Measurements from ENCODE around the gene PANK4.

Gene PANK4

GRCh38 chr1:2494323-2494693 is 32.1 kb downstream of the PANK4 start:
- no peak for DNase-seq

- DNase-seq, result no peak
Measured at GRCh38 chr1:2493691-2494322, 32.6 kb downstream of the PANK4 start.

DNA sequence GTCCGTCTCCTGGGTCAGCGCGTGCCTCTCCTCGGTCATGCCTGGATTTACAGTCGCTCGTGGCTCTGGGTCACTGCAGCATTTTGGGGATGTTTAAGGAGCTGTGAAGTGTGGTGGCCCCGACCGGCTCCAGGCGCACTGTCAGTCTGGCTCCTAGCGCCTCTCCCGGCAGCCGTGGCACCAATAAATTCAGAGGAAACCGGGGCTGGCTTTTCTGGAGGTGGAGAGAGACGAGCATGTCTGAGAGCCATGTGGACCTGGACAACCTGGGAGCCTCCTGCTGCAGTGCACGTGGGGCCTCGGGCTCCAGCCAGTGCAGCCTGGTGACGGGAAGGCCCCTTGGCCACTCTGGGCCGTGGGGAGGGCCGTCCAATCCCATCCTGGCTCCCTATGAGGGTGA is 33.2 kb downstream of the PANK4 start:
- no peak for DNase-seq

GRCh38 chr1:2492091-2492490 is 34.3 kb downstream of the PANK4 start:
- DNase-seq, result no peak

DNA sequence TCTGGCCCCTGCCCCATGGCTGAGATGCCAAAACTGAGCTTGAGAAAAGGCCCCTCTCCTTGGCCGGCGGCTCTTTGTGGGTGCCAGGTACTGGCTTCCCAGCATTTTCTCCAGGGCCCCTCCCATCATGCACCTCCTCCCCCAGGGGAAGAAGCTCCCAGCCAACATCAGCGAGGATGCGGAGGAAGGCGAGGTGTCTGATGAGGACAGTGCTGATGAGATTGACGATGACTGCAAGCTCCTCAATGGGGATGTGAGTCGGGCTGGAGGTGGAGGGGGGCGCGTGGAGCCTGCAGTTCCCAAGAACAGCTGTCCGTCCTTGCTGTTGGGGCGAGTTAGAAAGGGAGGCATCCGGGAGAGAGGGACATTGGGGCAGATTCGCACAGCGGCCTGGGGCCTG is 36.8 kb downstream of the PANK4 start:
- DNase-seq, result no peak

DNA sequence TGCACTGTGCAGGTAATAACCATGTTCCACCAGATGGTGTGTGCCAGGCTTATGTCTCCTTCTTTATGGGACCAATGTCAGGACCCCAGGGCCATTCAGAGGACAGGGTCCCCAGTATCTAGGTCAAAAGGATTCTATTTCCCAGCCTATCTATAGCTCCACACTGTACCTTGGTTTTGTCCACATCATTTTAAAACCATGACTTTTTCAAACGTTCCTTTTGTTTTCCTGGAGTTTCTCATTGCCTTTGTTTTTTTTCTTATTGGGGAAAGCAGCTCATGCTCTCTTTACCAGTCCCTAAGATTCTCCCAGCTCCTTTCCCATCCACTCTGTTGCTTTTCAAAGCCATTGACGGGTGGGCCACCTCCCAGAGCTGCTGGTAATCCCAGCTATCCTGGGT is 37.7 kb downstream of the PANK4 start:
- DNase-seq, result no peak

DNA sequence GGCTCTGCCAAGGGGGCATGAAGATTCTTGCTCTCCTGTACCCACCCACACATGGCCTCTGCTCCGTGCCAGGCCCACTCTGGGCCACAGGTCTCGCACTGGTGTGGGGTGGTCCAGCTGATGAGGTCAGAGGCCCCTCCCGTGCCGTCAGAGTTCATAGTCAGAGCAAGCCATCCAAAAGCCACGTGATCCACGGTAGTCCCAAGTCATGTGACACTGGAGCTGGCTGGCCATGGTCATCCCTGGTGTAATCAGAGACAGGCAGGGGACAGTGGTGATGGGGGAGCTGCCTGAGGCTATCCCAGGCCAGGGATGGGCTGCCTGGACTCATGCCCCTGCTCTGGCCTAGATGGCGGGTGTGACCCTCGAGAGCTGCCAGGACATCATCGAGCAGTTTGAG is 39.8 kb downstream of the PANK4 start:
- DNase-seq, result no peak

GRCh38 chr1:2486041-2486440 is 40.4 kb downstream of the PANK4 start:
- DNase-seq, result no peak

DNA sequence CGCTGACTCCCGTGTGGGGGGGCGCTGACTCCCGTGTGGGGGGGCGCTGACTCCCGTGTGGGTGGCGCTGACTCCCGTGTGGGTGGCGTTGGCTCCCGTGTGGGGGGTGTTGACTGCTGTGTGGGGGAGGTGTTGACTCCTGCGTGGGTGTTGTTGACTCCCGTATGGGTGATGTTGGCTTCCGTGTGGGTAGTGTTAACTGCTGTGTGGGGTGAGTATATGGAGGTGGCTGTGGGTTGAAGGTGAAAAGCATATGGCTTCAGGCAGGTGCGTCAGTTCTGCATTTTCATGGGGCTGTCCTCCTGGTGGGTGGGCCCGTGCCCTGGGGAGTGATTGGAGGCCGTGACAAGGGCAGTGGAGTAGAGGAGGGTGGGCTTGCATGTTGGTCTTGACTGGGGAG is 42.4 kb downstream of the PANK4 start:
- no peak for DNase-seq

DNA sequence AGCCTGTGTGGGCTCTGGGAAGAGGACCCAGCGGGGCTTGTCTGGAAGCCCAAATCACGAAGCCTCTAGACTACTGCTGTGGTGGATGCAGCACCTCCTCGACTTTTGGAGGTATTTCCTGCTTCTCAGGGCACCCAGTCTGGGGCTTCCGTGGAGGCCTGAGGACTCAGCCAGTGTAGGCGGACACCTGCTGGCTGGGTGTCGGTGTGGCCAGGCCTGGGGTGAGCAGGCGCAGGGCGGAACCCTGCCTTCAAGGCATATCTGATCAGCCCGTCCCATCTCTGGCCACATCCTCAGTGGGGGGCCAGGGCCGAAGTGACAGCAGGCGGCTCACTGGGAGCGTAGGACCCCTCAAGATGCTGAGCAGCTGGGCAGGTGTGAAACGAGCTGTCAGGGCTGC is 43.4 kb downstream of the PANK4 start:
- no peak for DNase-seq

DNA sequence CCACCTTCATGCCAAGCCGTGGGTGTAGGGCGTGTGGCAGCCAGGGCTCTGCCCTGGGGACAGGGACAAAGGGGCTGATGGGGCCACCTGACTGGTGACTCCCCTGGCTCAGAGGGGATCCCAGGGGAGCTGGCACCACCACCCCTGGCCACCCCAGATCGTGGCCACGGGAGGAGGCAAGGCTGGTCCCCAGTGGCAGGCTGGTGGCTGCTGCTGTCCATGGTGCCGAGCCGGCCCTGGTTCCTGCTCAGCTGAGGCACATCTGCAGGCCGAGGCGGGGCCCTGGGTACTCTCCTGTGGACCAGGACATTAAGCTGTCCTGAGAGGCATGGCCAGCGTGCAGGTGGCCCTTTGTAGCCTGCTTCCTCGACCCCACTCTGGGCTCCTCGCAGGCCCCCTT is 43.8 kb downstream of the PANK4 start:
- no peak for DNase-seq

DNA sequence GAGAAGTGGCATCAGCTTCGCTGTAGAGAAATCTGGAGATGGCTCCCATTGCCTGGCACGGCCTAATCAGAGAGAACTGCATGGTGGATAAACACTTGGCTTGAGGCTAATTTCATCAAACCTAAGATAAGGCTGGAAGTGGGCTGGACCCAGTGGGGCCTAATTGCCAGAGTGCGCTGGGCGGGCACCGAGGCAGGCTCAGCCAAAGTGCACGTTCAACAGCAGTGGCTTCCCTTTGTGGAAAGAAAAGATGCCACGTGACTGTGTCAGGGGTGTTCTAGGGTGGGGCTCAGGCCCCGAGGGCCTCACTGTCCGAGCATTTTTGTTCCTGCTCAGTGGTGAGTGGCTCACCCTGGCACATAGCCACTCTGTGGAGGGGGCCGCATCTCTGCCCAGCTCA is 44.5 kb downstream of the PANK4 start:
- no peak for DNase-seq

- no peak for DNase-seq
Measured at GRCh38 chr1:2480986-2481364, 45.4 kb downstream of the PANK4 start.

DNA sequence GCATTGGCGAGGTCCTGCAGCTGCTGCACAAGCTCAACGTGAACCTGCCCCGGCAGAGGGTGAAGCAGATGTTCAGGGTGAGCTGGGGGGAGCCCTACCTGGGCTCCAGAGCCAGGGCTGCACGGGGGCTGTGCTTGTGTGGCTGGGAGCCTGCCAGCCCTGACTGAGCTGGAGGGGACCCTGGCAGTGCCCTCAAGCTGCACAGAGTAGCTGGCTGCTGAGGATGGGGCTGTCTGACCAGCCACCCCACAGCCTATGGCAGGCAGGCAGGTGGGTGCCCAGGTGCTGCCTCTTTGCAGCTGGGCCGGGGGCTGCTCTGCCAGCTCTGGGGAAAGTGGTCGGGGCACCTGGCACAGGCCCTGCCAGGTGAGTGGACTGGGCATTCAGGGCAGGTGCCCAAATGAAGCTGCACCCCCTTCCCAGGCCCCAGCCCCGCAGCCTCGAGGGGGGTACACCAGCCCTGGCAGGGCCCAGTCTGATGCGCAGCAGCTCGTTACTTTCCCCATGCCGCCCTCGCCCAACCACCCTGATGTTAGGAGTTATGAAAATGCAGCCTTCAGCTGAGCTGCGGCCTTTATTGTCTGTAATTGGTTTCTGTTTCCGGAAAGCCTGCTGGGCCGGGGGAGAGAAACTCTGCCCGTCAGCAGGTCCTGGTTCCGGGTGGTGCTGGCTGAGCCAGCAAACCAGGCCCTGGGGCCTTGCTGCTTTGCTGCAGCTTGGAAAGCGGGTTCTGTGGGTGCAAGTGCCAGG is 46.0 kb downstream of the PANK4 start:
- no peak for DNase-seq

DNA sequence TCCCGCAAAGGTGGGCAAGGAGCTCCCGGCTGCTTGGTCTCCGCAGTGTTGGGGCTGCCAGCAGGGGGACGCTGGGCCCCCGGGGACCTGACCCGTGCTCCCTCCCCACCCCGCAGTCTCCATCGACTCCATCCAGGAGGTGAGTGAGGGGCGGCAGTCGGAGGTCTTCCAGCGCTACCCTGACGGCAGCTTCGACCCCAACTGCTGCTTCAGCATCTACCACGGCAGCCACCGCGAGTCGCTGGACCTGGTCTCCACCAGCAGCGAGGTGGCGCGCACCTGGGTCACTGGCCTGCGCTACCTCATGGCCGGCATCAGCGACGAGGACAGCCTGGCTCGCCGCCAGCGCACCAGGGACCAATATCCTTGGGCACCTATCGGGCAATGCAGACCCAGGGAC is 46.8 kb downstream of the PANK4 start:
- no peak for DNase-seq

- no peak for DNase-seq
Measured at GRCh38 chr1:2479186-2479585, 47.2 kb downstream of the PANK4 start.

- no peak for DNase-seq
Measured at GRCh38 chr1:2477791-2478499, 48.5 kb downstream of the PANK4 start.

- no peak for DNase-seq
Measured at GRCh38 chr1:2477309-2477708, 49.1 kb downstream of the PANK4 start.

DNA sequence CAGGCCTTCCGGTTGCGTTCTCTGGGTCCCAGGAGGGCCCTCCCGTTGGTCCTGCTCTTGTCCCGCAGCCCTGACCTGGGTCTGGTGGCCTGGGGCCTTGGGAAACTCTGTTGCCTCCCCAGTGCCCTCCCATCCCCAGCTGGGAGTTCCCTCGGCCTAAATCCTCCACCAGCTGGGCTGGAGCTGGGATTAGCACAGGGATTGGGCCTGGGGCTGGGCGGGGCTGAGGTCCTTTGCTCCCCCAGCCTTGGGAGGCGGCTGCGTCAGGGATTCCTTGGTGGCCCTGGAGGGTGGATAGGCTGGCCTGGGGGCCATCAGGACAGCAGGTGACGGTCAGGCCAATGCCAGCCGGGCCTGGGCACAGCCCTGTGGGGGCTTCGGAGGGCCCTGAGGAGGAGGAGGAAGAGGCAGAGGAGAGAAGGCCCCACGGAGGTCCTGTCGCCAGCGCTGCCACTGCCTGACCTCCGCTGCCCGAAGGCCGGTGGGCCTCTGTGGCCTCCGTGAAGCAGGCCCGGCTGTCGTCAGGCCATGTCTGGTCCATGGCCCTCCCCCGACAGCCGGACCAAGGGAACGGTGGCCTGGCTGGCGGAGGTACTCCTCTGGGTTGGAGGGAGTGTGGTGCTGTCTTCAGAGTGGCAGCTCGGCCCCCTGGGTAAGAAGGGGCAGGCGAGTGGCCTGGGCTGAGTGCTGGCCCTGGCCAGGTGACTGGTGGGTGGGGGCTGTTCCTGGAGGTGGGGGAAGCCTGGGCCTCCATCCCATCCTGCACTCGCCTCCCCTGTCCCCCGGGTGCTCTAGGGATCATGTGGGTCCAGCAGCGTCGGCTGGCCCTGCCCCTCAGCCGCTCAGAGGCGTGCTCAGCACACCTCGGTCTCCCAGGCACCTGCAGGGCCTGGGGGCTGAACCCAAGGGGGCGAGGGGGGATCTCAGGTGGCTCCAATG is 50.1 kb downstream of the PANK4 start, which contains the start of gene PLCH2:
Gene PLCH2 (plus strand): TSS at position 229 of the 939 bp plus-strand sequence. CDS start 300 bp downstream, at position 529.
- no peak for DNase-seq

DNA sequence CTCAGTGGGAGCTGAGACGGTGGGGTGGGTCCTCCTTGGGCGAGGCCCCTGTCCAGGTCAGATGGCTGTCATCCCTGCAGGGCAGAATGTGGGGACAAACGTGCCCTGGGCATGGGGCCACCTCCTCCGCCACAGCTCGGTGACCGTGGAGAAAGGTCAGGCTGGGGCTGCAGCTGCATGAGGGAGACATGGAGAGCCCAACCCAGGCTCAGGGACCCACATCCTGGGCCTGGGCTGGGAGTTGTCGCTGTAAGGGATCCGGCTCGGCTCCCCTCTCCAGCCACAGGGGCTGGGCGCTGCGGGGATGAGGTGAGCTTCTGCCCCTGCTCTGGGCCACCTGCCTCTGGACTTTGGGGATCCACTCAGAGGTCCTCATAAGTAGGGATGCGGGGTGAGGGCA is 50.8 kb downstream of the PANK4 start:
- DNase-seq, result no peak

DNA sequence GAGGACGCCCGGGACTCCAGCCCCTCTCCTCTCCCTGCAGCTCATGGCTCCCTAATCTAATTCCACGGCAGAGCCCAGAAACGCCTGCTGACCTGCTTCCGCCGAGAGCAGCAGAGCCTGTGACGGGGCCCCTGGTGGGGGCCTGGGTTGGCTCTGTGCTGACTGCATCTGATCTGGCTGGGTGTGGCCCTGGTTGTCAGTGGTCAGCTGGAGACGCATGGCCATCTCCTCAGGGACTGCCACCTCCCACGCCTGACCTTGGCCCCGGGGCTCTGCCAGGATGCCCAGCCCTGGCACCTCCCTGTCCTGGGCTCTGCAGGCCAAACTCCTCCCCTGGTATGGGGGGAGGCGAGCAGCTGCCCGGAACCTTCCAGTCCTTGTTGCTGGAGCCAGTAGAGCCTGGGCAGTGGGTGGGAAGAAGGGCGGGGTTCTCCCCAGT is 51.4 kb downstream of the PANK4 start:
- no peak for DNase-seq

DNA sequence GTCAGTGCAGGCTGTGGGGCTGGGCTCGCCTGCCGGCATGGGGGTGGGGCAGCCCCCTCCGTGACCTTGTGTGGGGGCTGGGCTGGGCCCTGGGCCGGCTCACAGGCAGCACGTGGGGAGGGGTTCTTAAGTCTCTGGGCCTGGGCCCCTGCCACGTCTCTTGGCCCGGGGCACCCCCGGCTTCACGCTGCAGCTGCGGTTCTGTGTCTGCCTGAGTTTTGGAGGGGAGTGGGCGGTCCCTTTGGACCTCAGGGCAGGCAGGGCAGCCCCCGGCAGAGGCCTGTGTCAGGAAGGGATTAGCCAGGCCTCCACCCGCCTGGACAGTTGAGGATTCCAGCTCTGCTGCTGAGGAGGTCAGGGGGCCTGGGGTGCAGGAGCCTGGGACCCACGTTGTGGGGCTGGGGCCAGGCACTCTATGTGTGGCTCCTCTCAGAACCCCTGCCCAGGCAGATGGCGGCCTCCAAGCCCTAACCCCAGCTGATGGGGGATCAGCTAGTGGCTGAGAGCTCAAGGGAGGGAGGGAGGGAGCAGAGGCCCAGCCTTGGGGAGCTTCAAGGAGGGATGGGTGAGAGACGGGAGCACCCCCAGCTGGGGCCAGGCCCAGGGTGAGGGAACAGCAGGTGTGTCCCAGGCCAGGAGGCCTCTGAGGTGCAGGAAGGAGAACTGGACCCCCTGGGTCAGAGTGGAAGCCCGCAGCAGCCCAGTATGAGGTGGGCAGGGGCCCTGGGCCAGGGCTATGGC is 52.1 kb downstream of the PANK4 start:
- no peak for DNase-seq
